Astrocyte of the cerebellum (primary cell): ENCODE results near the gene ACTG2.
"Not testable (repeated sequence)": the region's sequence is repeated elsewhere in the genome, so short reads cannot be mapped to it uniquely, and the experiment has no call there.

Experiments
- DNase-seq: peaks from one replicate; pipeline ENCODE4 v3.0.0-alpha.2; 2011; ENCODE audit warnings: low read depth
- H3K4me3 ChIP-seq: 2 replicates; pipeline ENCODE4 v1.5.1; 2011; ENCODE audit warnings: mild to moderate bottlenecking, low read depth, low read length, moderate library complexity
- in situ Hi-C: cut with HindIII; loops from 2 replicates; pipeline ENCODE4 v1.10.0; 2017; ENCODE audit warnings: low sequenced_read_pairs
- TF ChIP-seq, protein P1 (sequence below): IDR thresholded peaks from 2 replicates; pipeline ENCODE4 v1.5.1; 2012; ENCODE audit warnings: low read length, low read depth, moderate library complexity, mild to moderate bottlenecking; ENCODE audit errors: missing control alignments

ACTG2 gene

DNA sequence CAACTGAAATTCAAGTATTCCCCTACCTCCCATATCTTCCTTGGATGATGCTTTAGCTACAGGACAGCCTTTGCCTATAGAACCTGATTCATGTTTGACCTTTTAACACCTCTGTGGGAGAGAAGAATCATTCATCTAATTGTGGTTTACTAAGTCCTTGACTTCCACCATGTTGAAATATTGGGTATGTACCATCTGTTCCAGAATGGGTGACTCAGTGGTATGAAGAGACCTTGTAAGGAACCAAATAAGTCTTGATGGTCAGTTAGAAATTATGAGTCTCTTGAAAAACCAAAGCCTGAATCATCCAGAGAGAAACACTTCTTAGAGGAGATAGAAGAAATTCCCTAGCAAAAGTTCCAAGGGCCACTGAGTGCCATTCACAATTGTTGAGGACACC lies 36.6 kb upstream of the ACTG2 start:
- DNase-seq, result no peak
- H3K4me3 ChIP-seq, result no peak overlapping the region
- in situ Hi-C loops, result no loop called here
- TF ChIP-seq, protein P1, sequence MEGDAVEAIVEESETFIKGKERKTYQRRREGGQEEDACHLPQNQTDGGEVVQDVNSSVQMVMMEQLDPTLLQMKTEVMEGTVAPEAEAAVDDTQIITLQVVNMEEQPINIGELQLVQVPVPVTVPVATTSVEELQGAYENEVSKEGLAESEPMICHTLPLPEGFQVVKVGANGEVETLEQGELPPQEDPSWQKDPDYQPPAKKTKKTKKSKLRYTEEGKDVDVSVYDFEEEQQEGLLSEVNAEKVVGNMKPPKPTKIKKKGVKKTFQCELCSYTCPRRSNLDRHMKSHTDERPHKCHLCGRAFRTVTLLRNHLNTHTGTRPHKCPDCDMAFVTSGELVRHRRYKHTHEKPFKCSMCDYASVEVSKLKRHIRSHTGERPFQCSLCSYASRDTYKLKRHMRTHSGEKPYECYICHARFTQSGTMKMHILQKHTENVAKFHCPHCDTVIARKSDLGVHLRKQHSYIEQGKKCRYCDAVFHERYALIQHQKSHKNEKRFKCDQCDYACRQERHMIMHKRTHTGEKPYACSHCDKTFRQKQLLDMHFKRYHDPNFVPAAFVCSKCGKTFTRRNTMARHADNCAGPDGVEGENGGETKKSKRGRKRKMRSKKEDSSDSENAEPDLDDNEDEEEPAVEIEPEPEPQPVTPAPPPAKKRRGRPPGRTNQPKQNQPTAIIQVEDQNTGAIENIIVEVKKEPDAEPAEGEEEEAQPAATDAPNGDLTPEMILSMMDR, result no peak

DNA sequence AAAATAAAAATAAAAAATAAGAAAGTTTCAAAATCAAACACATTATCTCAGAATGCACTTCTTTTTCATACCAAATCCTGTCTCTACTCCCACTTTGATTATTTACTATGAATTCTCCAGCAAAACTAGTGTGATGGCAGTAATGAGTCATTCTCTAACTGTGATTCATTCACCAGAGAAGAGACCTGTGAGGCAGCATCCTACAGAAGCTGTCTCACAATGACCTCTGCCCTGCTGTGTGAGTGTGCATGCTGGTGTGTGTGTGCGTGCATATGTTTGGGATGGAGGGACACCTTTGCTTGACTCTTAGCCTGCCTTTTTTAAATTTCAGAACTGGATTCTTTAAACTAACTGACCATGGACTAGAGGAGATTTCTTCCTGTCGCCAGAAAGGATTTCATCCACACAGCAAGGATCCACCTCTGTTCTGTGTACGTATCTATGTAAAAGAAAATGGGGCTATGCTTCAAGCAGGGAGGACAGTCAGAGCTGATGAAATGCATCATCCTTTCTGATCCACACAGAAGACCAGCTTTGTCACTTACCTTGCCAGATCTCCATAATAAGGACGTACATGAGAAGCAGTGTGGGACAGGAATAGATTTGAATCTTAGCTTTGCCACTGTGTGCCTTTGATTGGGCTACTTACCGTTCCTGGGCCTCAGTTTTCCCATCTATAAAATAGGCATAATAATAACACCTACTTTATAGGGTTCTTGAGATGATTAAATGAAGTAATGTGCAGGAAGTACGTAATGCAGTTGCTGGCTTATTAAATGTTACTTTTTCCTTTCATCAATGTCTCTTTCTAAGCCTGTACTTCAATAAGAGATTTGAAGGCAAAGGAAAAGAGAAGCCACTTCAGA lies 32.9 kb upstream of the ACTG2 start:
- TF ChIP-seq, protein P1, result no peak
- in situ Hi-C loops, result loop anchor here (5.0 kb wide), 1 partner anchor 37 kb away; no protein-coding TSS in a partner anchor
- no peak overlapping the region for H3K4me3 ChIP-seq
- peak; percentile 26 for DNase-seq

DNA sequence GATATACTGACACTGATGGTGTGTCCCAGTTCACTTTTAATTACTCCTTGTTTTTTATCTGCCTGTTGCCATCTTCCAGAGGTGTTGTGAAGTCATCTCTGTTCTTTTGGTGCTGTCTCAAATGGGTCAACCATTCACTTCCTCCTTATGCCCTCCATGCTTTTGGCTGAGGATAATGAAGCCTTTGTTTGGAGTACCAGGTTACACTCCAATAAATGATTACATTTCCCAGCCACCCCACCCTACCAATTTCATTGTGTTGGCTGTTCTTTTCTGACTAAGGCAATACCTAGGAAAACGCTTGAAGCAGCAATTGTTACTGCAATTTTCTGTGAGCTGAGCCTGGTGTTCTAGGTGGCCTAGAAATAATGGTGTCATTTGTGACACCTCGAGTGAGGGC lies 29.8 kb upstream of the ACTG2 start:
- no peak overlapping the region for H3K4me3 ChIP-seq
- no peak for DNase-seq
- in situ Hi-C loops, result loop anchor here (5.0 kb wide), 1 partner anchor 34 kb away; no protein-coding TSS in a partner anchor
- TF ChIP-seq, protein P1, result no peak

DNA sequence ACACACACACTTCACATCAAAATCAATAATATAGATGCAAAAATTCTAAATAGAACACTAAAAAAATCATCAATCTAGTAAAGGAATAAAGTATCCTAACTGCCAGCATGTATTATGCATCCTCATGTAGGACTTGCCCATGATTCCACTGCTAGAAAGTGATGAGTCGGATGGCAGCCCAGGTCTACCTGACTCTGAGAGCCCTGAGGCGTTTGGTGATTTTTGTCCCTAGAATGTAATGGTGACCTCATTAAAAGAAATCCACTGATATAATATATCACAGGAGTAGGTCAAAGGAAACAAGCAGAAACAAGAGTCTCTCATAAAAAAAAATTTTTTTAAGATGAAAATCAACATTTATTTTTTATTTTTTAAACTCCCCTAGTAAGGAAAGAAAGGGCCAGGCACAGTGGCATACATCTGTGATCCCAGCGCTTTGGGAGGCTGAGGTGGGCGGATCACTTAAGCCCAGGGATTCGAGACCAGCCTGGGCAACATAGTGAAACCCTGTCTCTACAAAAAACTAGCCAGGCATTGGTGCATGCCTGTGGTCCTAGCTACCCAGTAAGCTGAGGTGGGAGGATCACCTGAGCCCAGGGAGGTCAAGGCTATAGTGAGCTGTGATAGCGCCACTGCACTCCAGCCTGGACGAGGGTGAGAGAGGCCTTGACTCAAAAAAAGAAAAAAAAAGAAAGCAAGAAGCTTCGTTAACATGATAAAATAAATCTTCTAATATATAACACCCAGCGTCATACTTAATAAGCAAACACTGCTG lies 24.4 kb upstream of the ACTG2 start:
- H3K4me3 ChIP-seq, result no peak overlapping the region
- TF ChIP-seq, protein P1, result no peak
- in situ Hi-C loops, result no loop called here
- no peak for DNase-seq

DNA sequence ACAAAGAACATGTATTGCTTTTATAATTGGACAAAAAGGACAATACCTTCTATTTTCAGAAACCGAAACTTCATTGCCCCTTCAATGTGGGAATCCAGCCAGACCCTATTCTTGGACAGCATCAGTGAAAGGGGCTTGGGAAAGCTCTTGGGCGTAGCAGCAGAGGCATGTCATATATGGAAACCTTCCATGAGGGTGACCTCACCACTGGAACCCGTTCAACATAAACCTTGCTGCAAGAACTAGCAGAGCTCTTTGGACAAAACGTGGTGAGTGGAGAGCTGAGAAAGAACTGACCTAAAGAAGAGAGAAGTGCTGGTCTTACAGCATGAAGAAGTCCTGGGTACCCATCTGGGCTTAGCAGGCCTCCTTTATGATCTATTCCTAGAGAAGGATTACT lies 22.7 kb upstream of the ACTG2 start:
- H3K4me3 ChIP-seq, result no peak overlapping the region
- in situ Hi-C loops, result no loop called here
- peak; percentile 99 for DNase-seq
- TF ChIP-seq, protein P1, result no peak

DNA sequence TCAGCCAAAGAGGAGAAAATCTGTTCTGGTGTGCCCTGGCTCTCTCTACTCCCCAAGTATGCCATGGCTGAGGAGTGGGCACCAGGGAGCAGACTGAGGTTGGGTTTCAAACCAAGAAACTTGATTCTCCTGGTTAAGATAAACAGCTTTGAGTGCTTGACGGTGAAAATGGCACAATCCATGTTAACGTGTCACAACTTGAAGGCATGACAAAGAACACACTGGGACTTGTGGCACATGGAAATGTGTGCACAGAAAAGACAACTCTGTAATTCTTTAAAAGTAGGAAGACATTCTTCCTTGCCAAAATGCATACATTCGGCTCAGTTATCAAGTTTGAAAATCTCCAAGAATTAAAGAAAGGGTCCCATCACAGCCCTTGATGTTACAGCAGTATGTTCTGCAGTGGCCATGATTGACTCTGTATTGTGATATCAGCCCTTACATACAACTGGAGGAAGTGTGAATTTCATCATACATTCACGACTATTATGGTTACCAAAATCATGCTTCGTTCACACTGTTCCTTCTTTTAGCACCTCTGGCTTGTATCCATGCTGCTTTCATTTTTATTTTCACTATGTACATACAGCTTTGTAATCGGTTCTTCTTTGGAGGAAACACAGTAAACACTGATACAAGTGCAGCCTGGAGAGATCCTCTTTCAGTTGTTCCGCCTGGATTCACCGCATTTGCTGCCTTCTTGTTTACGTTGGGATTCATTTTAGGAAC lies 15.6 kb upstream of the ACTG2 start:
- TF ChIP-seq, protein P1, result no peak
- H3K4me3 ChIP-seq, result no peak overlapping the region
- in situ Hi-C loops, result no loop called here
- no peak for DNase-seq

DNA sequence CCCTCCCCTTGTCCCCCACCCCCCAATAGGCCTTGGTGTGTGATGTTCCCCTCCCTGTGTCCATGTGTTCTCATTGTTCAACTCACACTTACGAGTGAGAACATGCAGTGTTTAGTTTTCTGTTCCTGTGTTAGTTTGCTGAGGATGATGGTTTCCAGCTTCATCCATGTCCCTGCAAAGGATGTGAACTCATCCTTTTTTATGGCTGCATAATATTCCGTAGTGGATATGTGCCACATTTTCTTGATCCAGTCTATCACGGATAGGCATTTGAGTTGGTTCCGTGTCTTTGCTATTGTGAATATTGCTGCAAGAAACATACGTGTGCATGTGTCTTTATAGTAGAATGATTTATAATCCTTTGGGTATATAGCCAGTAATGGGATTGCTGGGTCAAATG lies 14.8 kb upstream of the ACTG2 start:
- DNase-seq, in situ Hi-C loops, H3K4me3 ChIP-seq: not testable (repeated sequence)
